ENCODE results near the gene KDM5A. TPM values are rescaled to one million over a fixed set of nuclear protein-coding genes. Genes with fewer than 3 reads are reported as not detected.

KDM5A gene
- total and polyA plus RNA-seq, 10 of the 15 experiments (the other 5 are each of a cell fraction or from before 2014, with no cell fraction given): 9.0 to 59.9 (median 27.7) TPM

GRCh38 chr12:257521-258321 lies 131.4 kb downstream of the KDM5A start (continued):
- TF ChIP-seq BCLAF1 (IDR thresholded peaks at IDR 0.05) (no peak), CBX5 (IDR thresholded peaks at IDR 0.05; ENCODE audit: low read depth) (no peak), IRF3 (IDR thresholded peaks at IDR 0.05) (no peak), SIX5 (IDR thresholded peaks at IDR 0.05; ENCODE audit: low read depth, low read length, severe bottlenecking) (no peak)

- DNase-seq (ENCODE audit: low read depth, low spot score): no peak
Measured at GRCh38 chr12:256958-257357, 132.2 kb downstream of the KDM5A start.

More at GRCh38 chr12:256958-257357, 132.2 kb downstream of the KDM5A start:
- FAIRE-seq (no peak), ATAC-seq (no peak)
- TF ChIP-seq MTA2 (IDR thresholded peaks at IDR 0.05; ENCODE audit: low read depth) (no peak), SREBF2 (IDR thresholded peaks at IDR 0.05; ENCODE audit: low read length) (no peak), RB1 (IDR thresholded peaks at IDR 0.05; ENCODE audit: borderline replicate concordance) (no peak), RELA (IDR thresholded peaks at IDR 0.05; ENCODE audit: borderline replicate concordance, partially characterized antibody) (no peak), WRNIP1 (IDR thresholded peaks at IDR 0.05; ENCODE audit: borderline replicate concordance, low read depth, low read length) (no peak), ZBTB4 (CRISPR knock-in tag; IDR thresholded peaks at IDR 0.05) (no peak)
- H3K27ac ChIP-seq (ENCODE audit: control insufficient read depth, insufficient read depth): no peak overlapping the region
- no peak overlapping the region for H3K9ac ChIP-seq (ENCODE audit: control insufficient read depth, insufficient read depth, low read length)
- CTCF ChIA-PET: no interaction called here
- H3K9me3 ChIP-seq (replicated peaks; ENCODE audit: control insufficient read depth, insufficient read depth, low read length): no peaks in the 10 kb centered on the region
- H3K4me1 ChIP-seq (ENCODE audit: control insufficient read depth, insufficient read depth, low read length): no peaks in the 10 kb centered on the region
- no peaks in the 10 kb centered on the region for H3K36me3 ChIP-seq (ENCODE audit: control insufficient read depth in 2 of 2, insufficient read depth in 2 of 2, low read length in 1 of 2)
- intact Hi-C loops (cut with micrococcal nuclease; ENCODE audit: unreplicated experiment) (no loop called here), in situ Hi-C loops (cut with MboI) (no loop called here)
- H3K4me2 ChIP-seq (ENCODE audit: control insufficient read depth, insufficient read depth): no peak overlapping the region
- peaks cover 0 to 6% of the 10 kb centered on the region in 2 experiments; a peak in 2 of 4 replicates for H3K27me3 ChIP-seq (replicated peaks in 1 of 2; ENCODE audit: control insufficient read depth in 2 of 2, insufficient read depth in 2 of 2, low read length in 1 of 2)
- WGBS (ENCODE audit: insufficient coverage, insufficient replicate concordance, low lambda C conversion rate, missing lambda C conversion rate): 50% methylated on average over 3 of the region's 3 CpGs
- RAD21 ChIA-PET (ENCODE audit: unreplicated experiment): no interaction called here
- no TSS peak for BruUV-seq (replicated peaks)
- POLR2A ChIA-PET: no interaction called here
- SMC1A ChIA-PET (ENCODE audit: uncharacterized antibody, unreplicated experiment): no interaction called here
- no peaks in the 10 kb centered on the region for H4K20me1 ChIP-seq (ENCODE audit: control insufficient read depth, insufficient read depth)
- no peak overlapping the region for H3K4me3 ChIP-seq
- H2AFZ ChIP-seq (ENCODE audit: control insufficient read depth, low read depth, low read length): no peak overlapping the region
- no peaks in the 10 kb centered on the region for H3K79me2 ChIP-seq (ENCODE audit: control insufficient read depth, insufficient read depth, low read length)
